Stimulated activated CD8-positive, alpha-beta memory T cell treated with anti-CD3 and anti-CD28 coated beads, Interleukin-4, amount 100 ng/mL, for 48 hours (primary cell): ENCODE results near the gene ATP10B.

Experiments used
- DNase-seq: peaks from one replicate; pipeline ENCODE4 v3.0.0-alpha.2; 2020

Gene ATP10B

DNA sequence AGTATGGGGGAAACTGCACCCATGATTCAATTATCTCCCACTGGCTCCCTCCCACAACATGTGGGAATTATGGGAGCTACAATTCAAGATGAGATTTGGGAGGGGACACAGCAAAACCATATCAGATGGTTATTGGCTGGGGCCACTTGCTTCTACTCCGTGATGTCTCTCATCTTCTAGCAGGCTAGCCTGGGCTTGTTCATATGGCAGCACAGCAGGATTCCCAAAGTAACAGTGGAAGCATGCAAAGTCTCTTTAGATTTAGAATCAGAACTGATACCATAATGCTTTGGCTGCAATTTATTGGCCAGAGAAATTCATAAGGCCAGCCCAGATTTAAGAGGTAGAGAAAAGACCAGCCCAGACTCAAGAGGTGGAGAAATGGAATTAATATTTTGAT lies 304.1 kb downstream of the ATP10B start:
- no peak for DNase-seq

DNA sequence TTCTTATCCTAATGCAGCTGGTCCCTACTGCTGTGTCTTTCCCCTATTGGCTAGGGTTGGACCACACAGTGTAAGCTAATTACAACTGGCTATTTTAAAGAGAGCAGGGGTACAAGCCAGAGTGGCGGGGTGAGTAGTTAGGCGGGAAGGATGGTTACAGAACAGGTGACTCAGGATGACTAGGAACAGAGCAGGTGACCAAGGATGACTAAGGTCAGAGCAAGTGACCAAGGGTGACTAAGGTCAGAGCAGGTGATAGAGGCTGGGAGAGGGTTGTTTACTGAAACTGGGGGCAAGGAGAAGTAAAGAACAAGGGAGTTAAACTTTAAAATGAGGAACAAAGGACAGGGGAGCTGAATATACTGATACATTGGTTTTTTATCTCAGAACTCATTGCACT lies 304.9 kb downstream of the ATP10B start:
- no peak for DNase-seq

DNA sequence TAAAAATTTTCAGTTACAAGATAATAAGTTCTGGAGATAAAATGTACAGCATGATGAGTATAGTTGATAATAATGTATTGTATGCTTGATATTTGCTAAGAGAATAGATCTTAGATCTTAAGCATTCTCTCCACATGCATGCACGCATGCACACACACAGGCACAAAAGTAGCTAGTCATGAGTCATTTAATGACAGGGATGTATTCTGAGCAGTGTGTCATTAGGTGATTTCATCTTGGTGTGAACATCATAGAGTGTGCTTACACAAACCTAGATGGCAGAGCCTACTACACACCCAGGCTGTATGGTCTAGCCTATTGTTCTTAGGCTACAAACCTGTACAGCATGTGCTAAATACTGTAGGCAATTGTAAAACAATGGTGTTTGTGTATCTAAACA lies 306.2 kb downstream of the ATP10B start:
- DNase-seq = no peak

GRCh38 chr5:160543395-160543794 lies 308.6 kb downstream of the ATP10B start:
- DNase-seq = no peak

DNA sequence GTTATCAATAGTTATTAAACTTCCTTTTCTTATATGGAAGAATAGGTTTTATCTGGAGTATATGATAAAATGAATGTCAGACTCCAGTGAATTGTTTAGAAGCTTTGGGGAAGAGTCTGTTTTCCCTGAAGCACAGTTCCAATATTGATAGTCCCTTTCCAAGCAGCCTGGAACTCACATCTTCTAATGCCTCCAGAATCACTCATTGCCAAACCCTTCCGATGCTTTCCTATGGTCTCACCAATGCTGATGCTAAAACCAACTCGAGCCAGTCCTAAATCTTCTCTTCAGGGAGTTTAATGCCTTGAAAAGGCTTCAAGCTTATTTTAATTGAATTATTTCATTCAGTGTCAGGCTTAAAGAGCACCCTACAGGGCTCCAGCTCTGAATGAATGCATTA lies 309.2 kb downstream of the ATP10B start:
- no peak for DNase-seq

GRCh38 chr5:160542281-160542680 lies 309.7 kb downstream of the ATP10B start:
- no peak for DNase-seq

DNA sequence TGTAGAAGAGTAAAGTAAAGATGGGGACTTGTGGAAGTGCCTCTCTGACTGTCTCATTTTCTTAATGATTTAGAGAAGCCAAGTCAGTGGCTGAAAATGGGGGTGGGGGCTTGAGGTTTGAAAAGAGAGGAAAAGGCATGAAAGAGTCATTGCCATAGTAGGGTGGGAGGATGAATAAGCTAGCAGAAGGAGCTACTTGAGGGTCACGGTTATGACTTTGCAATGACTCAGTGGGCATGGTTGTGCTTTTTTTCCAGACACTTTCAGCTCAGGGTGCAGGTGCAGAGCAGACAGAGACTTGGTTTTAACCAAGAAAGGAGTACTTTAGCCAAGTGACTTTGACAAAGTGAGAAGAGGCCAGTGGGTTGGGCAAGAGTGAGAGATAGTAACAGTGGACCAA lies 312.6 kb downstream of the ATP10B start:
- DNase-seq = peak; percentile 74

- no peak for DNase-seq
Measured at GRCh38 chr5:160537940-160538339, 314.1 kb downstream of the ATP10B start.

- no peak for DNase-seq
Measured at GRCh38 chr5:160537116-160537515, 314.9 kb downstream of the ATP10B start.

DNA sequence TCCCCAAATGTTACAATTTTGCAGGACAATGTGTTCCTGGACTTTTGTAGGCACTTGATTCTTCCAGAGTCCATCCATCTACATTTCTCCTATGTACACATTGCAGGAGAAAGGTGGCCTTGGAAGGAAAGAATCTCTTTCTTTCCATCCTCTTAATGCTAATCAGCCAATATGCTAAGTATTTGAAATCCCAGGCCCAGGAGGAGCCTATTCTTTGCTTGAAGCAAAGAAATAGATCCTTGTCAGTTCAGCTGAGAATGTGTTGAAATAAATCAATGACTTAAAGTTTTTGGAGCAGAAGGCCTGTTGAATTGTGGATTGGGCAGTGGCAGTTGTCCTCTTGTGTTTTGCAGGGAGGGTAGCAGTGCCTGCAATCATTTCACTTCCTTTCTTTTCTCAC lies 317.1 kb downstream of the ATP10B start:
- no peak for DNase-seq

GRCh38 chr5:160534125-160534524 lies 317.9 kb downstream of the ATP10B start:
- DNase-seq = no peak

DNA sequence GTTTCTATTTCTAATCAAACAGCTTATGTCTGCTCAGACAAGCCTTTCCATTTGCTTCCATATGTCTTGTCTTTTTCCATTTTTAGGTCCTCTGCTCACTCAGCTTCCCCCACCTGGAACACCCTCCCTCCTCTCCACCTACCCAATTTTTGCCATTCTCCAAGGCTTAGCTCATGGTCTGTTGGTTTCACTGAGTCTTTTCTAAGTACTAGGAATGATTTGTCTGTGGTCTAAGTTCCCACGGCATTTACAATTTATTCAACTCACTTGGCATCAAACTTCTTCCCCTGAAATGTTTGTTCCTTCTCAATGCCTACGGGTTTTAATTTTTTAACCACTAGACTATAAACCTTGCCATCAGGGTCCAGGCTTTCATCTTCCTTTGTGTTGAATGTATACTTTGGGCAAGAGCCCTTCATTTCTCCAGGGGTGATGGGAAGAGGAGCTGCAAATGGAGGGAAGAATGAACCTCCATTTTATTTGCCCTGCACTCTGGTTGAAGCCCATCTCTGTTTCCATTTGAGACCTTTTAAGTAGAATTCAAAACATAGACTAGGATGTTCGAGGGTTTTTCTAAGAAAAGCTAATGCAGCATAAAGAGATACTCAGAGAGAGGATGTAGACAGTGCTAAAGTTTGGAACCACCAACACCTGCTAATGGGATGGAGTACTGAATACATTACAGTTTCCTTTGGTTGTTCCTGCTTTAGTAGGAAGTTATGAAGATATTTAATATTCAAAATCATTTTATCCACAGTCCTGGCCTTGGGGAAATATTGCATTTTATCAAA lies 326.3 kb downstream of the ATP10B start:
- DNase-seq = no peak

- no peak for DNase-seq
Measured at GRCh38 chr5:160524827-160525226, 327.2 kb downstream of the ATP10B start.

DNA sequence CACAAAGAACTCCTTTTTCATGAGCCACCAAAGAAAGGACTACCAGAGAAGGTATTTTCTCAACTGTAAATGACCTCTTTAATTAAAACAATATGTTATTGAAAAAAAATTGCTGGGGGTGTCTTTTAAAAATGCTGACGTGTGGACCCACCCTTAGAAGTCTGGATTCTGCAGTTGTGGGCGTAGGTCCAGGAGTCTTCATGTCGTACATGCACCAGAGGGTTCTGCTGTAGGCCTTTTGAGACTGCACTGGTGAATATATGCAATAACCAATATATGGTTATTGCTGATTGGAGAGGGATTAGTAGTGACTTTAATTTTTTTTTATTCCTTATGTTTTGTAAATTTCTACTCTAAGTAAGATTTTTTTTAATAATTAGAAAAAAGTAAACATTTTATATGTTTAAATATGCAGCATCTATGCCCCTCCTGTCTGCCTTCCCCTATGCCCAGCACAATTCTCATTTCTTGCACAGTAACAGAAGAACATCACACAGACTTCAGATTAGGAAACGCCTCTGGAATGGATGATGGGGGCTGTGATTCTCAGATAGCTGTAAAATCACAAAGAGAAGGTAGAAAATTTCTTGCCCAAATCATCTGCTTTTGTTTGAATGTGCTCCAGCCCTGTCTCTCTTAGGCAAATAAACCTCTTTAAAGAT lies 328.4 kb downstream of the ATP10B start:
- no peak for DNase-seq

DNA sequence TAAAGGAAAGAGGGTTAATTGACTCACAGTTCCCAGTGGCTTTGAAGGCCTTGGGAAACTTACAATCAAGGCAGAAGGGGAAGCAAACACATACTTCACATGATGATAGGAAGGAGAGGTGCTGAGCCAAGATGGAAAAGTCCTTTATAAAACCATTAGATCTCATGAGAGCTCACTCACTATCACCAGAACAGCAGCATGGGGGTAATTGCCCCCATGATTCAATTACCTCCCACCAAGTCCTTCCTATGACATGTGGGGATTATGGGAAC lies 330.7 kb downstream of the ATP10B start:
- no peak for DNase-seq

DNA sequence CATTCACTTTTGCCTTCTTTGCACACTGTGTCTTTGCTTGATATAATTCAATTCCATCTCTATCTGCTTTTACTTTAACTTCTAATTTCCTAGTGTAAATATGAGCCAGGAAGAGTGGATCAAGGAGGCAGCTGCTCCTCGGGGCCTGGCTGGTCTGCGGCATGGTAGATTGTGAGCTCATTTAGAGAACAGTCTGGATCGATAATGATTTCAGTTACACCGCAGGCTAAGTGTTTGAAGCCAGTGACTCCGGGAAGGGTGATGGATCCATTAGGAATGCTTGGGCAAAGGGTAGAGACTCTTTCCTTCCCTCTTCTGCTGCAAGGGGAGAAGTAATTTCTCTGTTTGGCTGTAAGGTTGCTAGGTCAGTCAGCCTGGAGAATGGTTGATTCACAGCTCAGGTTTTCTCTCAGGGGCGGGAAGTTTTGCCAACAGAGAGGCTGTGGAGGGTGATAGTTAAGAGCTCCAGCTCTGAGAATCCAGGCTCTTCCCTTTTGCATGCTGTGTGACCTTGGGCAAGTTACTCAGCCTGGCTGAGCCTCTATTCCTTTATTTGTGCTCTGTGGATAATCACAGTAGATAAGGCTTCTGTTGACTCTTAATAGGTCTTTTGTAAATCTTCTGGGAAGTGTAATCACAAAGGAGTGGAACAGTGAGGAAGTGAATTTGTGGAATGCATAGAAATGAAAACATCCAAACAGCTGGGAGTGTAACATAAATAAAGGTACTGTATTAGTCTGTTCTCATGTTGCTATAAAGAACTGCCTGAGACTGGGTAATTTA lies 331.2 kb downstream of the ATP10B start:
- DNase-seq = no peak

DNA sequence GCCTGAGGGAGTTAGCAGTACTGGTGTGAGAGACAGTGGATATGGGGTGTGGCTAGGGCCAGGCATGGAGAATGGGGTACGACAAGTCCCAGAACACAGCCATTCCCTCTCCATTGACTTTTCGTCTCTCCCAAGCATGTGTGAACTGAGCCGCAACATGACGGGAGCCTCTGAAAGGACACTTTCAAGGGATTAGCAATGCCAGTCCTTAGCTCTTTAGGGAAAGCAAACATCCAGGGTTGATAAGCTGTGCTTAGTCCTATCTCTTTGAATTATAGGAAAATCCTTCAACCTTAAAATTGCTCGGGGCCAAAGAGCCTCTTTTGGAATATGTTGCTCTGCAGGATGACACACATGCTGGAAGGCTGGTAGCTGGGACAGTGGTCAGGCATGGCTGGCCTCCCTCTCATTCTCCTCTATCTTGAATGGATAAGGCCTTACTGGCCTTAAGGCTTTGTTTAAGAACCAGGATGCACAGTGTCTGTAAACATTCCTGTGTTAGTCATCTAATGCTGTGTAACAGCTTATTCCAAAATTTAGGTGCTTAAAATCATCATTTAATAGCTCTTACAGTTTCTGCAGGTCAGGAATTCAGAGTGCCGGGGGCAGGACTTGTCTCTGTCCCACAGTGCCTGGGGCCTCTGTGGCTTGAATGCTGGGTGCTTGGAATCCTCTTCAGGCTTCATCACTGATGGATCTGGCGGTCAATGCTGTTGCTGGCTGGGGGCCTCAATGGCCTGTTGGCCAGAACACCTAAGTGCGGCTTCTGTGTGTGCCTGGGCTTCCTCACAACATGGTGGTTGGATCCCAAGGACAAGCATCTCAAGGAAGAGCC lies 335.1 kb downstream of the ATP10B start:
- no peak for DNase-seq

DNA sequence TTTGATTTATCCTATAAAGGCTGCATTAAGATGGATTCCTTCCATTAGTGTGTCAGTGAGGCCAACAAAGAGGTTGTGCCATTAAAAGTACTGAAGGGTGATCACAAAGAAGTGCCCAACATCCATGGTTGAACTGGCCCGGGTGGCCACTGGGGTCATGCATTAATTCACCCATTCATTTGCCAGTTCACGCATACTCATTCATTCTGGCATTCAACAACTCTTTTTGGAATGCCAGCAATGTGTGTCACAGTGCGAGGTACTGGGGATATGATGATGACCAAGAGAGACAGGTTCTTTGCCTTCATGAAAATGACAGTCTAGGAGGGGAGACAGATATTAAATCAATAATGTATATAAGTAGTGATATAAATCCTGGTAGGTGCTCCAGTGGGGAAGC lies 337.1 kb downstream of the ATP10B start:
- no peak for DNase-seq

DNA sequence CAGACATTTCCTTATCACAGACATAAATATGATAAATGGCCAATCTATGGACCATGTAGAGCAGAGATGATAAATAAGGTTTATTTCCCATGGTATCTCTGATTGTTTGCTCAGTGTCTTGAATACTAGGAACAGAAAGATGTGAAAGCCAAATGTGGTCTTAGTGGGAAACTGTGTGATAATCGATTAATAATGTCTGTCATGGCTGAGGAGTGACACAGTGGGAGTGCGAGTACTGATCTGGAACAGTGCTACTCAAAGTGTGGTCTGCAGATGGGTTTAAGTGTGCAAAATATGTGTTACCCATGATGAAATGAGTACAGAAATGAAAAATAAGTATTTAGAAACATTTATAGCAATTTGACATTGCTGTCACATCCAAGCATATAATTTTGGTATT lies 337.8 kb downstream of the ATP10B start:
- DNase-seq = no peak

- no peak for DNase-seq
Measured at GRCh38 chr5:160513485-160513884, 338.5 kb downstream of the ATP10B start.
